Measurements from ENCODE around the gene GNPNAT1. TPM values are rescaled to one million over a fixed set of nuclear protein-coding genes. Genes with fewer than 3 reads are reported as not detected.
A peak's percentile ranks its signal among the peaks of the same experiment; 100 is the strongest.

GNPNAT1 gene
- total and polyA plus RNA-seq, 9 of the 15 experiments (the other 6 are each of a cell fraction or from before 2014, with no cell fraction given), result 15.8 to 27.7 (median 25.3) TPM

- TF ChIP-seq PHF8 (IDR thresholded peaks at IDR 0.05; ENCODE audit: borderline replicate concordance, low read length), result peak; percentile 84
- TF ChIP-seq ZBTB40 (IDR thresholded peaks at IDR 0.05), result peak; percentile 71
- TF ChIP-seq ZBTB40 (CRISPR knock-in tag; IDR thresholded peaks at IDR 0.05), result no peak
- peak; percentile 70 for TF ChIP-seq HMGN3 (IDR thresholded peaks at IDR 0.05; ENCODE audit: borderline replicate concordance, extremely low read depth, insufficient read length, low read depth, low read length)
- no peak for TF ChIP-seq CREB1 (IDR thresholded peaks at IDR 0.05)
- no peak for TF ChIP-seq CREB1 (CRISPR knock-in tag; IDR thresholded peaks at IDR 0.05)
- 0 out of 2 replicates have a peak, but pooled peaks have one; percentile 28 for TF ChIP-seq ZNF175 (CRISPR knock-in tag; IDR thresholded peaks at IDR 0.05; ENCODE audit: low read depth)
- no peak for TF ChIP-seq DNMT1 (IDR thresholded peaks at IDR 0.05)
- peak; percentile 59 for TF ChIP-seq REST (IDR thresholded peaks at IDR 0.05; ENCODE audit: borderline replicate concordance)
- TF ChIP-seq REST (CRISPR knock-in tag; IDR thresholded peaks at IDR 0.05; ENCODE audit: low read depth), result no peak
These were observed at the start of gene GNPNAT1 (continued) for GRCh38 chr14:52791223-52792096.
